ENCODE data around the gene FICD.

The FICD gene

GRCh38 chr12:108559748-108560147 is 44.7 kb downstream of the FICD start:
- Histone ChIP-seq H3K79me2 (ENCODE audit: control insufficient read depth, insufficient read depth, low read length, poor library complexity) (peaks cover 29% of the 10 kb centered on the region), H3K4me3 (ENCODE audit: low read depth, low read length) (no peak overlapping the region), H3K4me2 (ENCODE audit: low read length) (peak overlapping the region; percentile 92), H3K27me3 (ENCODE audit: insufficient read depth, low read length) (no peaks in the 10 kb centered on the region), H3K14ac (ENCODE audit: low read length) (no peak overlapping the region), H2AK5ac (ENCODE audit: low read length) (no peak overlapping the region), H2BK12ac (ENCODE audit: low read length) (no peak overlapping the region), H2AFZ (ENCODE audit: insufficient read depth, low read length, poor library complexity) (no peak overlapping the region), H3K23ac (ENCODE audit: low read length) (no peak overlapping the region), H3K79me1 (ENCODE audit: low read length) (peaks cover 21% of the 10 kb centered on the region), H3K27ac (ENCODE audit: low read depth, low read length) (no peak overlapping the region), H2BK120ac (ENCODE audit: insufficient read depth, low read length, poor library complexity) (no peak overlapping the region), H3K4ac (ENCODE audit: low read depth, low read length) (peak overlapping the region; percentile 83), H3K9ac (ENCODE audit: low read length) (no peak overlapping the region), H2BK5ac (ENCODE audit: low read depth, low read length, poor library complexity) (no peak overlapping the region), H3K9me3 (ENCODE audit: insufficient read depth, low read depth, low read length) (peaks cover 2% of the 10 kb centered on the region), H4K12ac (ENCODE audit: low read depth, low read length) (no peak overlapping the region), H3K36me3 (ENCODE audit: control insufficient read depth in 1 of 2, insufficient read depth in 2 of 2, low read length in 2 of 2) (peaks cover 7 to 24% of the 10 kb centered on the region in 2 experiments), H4K91ac (ENCODE audit: low read depth, low read length) (no peak overlapping the region), H3K4me1 (ENCODE audit: control insufficient read depth in 1 of 2, insufficient read depth in 2 of 2, low read length in 2 of 2) (peaks cover 4 to 11% of the 10 kb centered on the region in 2 experiments), H4K8ac (ENCODE audit: low read depth, low read length) (no peak overlapping the region), H3K18ac (ENCODE audit: low read length) (no peak overlapping the region)
- no peak for DNase-seq
- WGBS (ENCODE audit: extremely low coverage, insufficient coverage, insufficient read length) = no CpG with 5 or more reads among the region's 3 CpGs

GRCh38 chr12:108560321-108560721 is 45.2 kb downstream of the FICD start:
- no CpG with 5 or more reads among the region's 12 CpGs for WGBS (ENCODE audit: extremely low coverage, insufficient coverage, insufficient read length)
- peak in 1 of 2 donors; percentile 16 for DNase-seq

GRCh38 chr12:108560752-108561719 is 46.0 kb downstream of the FICD start, which contains the start of gene SART3:
TSS of gene SART3 (minus strand) at chr12:108561173. CDS start at chr12:108561154, 19 bp downstream.
- Histone ChIP-seq H4K12ac (ENCODE audit: low read depth, low read length) (peak within 1 kb of the TSS; percentile 99), H2BK120ac (ENCODE audit: insufficient read depth, low read length, poor library complexity) (peak within 1 kb of the TSS; percentile 95), H3K23ac (ENCODE audit: low read length) (no peak within 1 kb of the TSS), H2BK5ac (ENCODE audit: low read depth, low read length, poor library complexity) (peak within 1 kb of the TSS; percentile 96), H3K9ac (ENCODE audit: low read length) (peak within 1 kb of the TSS; percentile 96), H3K79me1 (ENCODE audit: low read length) (peaks cover 25% of the 10 kb centered on the region), H3K14ac (ENCODE audit: low read length) (peak within 1 kb of the TSS; percentile 99), H4K8ac (ENCODE audit: low read depth, low read length) (peak within 1 kb of the TSS; percentile 100), H2AFZ (ENCODE audit: insufficient read depth, low read length, poor library complexity) (peak within 1 kb of the TSS; percentile 99), H4K91ac (ENCODE audit: low read depth, low read length) (peak within 1 kb of the TSS; percentile 99), H3K27ac (ENCODE audit: low read depth, low read length) (peak within 1 kb of the TSS; percentile 90), H3K9me3 (ENCODE audit: insufficient read depth, low read depth, low read length) (peaks cover 2% of the 10 kb centered on the region), H3K4me1 (ENCODE audit: control insufficient read depth in 1 of 2, insufficient read depth in 2 of 2, low read length in 2 of 2) (peaks cover 6 to 13% of the 10 kb centered on the region in 2 experiments), H3K18ac (ENCODE audit: low read length) (peak within 1 kb of the TSS; percentile 99), H3K36me3 (ENCODE audit: control insufficient read depth in 1 of 2, insufficient read depth in 2 of 2, low read length in 2 of 2) (peaks cover 8 to 33% of the 10 kb centered on the region in 2 experiments), H3K4ac (ENCODE audit: low read depth, low read length) (peak within 1 kb of the TSS; percentile 100), H2AK5ac (ENCODE audit: low read length) (peak within 1 kb of the TSS; percentile 98), H3K4me2 (ENCODE audit: low read length) (peak within 1 kb of the TSS; percentile 92), H2BK12ac (ENCODE audit: low read length) (no peak within 1 kb of the TSS), H3K27me3 (ENCODE audit: insufficient read depth, low read length) (no peaks in the 10 kb centered on the region), H3K79me2 (ENCODE audit: control insufficient read depth, insufficient read depth, low read length, poor library complexity) (peaks cover 30% of the 10 kb centered on the region), H3K4me3 (ENCODE audit: low read depth, low read length) (peak within 1 kb of the TSS; percentile 97)
- peak; percentile 79 to 93 for DNase-seq
- no CpG with 5 or more reads among the region's 57 CpGs for WGBS (ENCODE audit: extremely low coverage, insufficient coverage, insufficient read length)

More at GRCh38 chr12:108560321-108560721, 45.2 kb downstream of the FICD start:
- Histone ChIP-seq H4K8ac (ENCODE audit: low read depth, low read length) (peak overlapping the region; percentile 100), H3K14ac (ENCODE audit: low read length) (peak overlapping the region; percentile 99), H3K79me2 (ENCODE audit: control insufficient read depth, insufficient read depth, low read length, poor library complexity) (peaks cover 29% of the 10 kb centered on the region), H3K4me1 (ENCODE audit: control insufficient read depth in 1 of 2, insufficient read depth in 2 of 2, low read length in 2 of 2) (peaks cover 6 to 11% of the 10 kb centered on the region in 2 experiments), H3K23ac (ENCODE audit: low read length) (no peak overlapping the region), H4K91ac (ENCODE audit: low read depth, low read length) (peak overlapping the region; percentile 99), H4K12ac (ENCODE audit: low read depth, low read length) (peak overlapping the region; percentile 99), H3K18ac (ENCODE audit: low read length) (no peak overlapping the region), H2BK120ac (ENCODE audit: insufficient read depth, low read length, poor library complexity) (peak overlapping the region; percentile 95), H3K79me1 (ENCODE audit: low read length) (peaks cover 23% of the 10 kb centered on the region), H3K9ac (ENCODE audit: low read length) (peak overlapping the region; percentile 96), H3K4me2 (ENCODE audit: low read length) (peak overlapping the region; percentile 92), H2AK5ac (ENCODE audit: low read length) (no peak overlapping the region), H3K27ac (ENCODE audit: low read depth, low read length) (no peak overlapping the region), H2AFZ (ENCODE audit: insufficient read depth, low read length, poor library complexity) (peak overlapping the region; percentile 99), H3K4me3 (ENCODE audit: low read depth, low read length) (peak overlapping the region; percentile 97), H2BK12ac (ENCODE audit: low read length) (no peak overlapping the region), H3K27me3 (ENCODE audit: insufficient read depth, low read length) (no peaks in the 10 kb centered on the region), H3K4ac (ENCODE audit: low read depth, low read length) (peak overlapping the region; percentile 100), H3K36me3 (ENCODE audit: control insufficient read depth in 1 of 2, insufficient read depth in 2 of 2, low read length in 2 of 2) (peaks cover 8 to 29% of the 10 kb centered on the region in 2 experiments), H2BK5ac (ENCODE audit: low read depth, low read length, poor library complexity) (no peak overlapping the region), H3K9me3 (ENCODE audit: insufficient read depth, low read depth, low read length) (peaks cover 2% of the 10 kb centered on the region)

GRCh38 chr12:108561852-108562347 is 46.8 kb downstream of the FICD start:
- Histone ChIP-seq H3K27me3 (ENCODE audit: insufficient read depth, low read length) (no peaks in the 10 kb centered on the region), H2AK5ac (ENCODE audit: low read length) (peak overlapping the region; percentile 24)

More at GRCh38 chr12:108561852-108562347, 46.8 kb downstream of the FICD start:
- peaks cover 2% of the 10 kb centered on the region for H3K9me3 ChIP-seq (ENCODE audit: insufficient read depth, low read depth, low read length)
- peaks cover 14 to 40% of the 10 kb centered on the region in 2 experiments for H3K36me3 ChIP-seq (ENCODE audit: control insufficient read depth in 1 of 2, insufficient read depth in 2 of 2, low read length in 2 of 2)
- H3K4me1 ChIP-seq (ENCODE audit: control insufficient read depth in 1 of 2, insufficient read depth in 2 of 2, low read length in 2 of 2) = peaks cover 6 to 15% of the 10 kb centered on the region in 2 experiments
- H3K79me2 ChIP-seq (ENCODE audit: control insufficient read depth, insufficient read depth, low read length, poor library complexity) = peaks cover 31% of the 10 kb centered on the region
- no peak overlapping the region for H3K4me3 ChIP-seq (ENCODE audit: low read depth, low read length)
- peak overlapping the region; percentile 53 for H3K14ac ChIP-seq (ENCODE audit: low read length)
- peak overlapping the region; percentile 2 for H3K9ac ChIP-seq (ENCODE audit: low read length)
- H2BK120ac ChIP-seq (ENCODE audit: insufficient read depth, low read length, poor library complexity) = peak overlapping the region; percentile 28
- peak overlapping the region; percentile 87 for H3K4me2 ChIP-seq (ENCODE audit: low read length)
- H4K8ac ChIP-seq (ENCODE audit: low read depth, low read length) = peak overlapping the region; percentile 80
- no peak overlapping the region for H4K12ac ChIP-seq (ENCODE audit: low read depth, low read length)
- peak overlapping the region; percentile 76 for H4K91ac ChIP-seq (ENCODE audit: low read depth, low read length)
- peaks cover 29% of the 10 kb centered on the region for H3K79me1 ChIP-seq (ENCODE audit: low read length)
- H3K23ac ChIP-seq (ENCODE audit: low read length) = no peak overlapping the region
- no CpG with 5 or more reads among the region's 20 CpGs for WGBS (ENCODE audit: extremely low coverage, insufficient coverage, insufficient read length)
- H2BK5ac ChIP-seq (ENCODE audit: low read depth, low read length, poor library complexity) = peak overlapping the region; percentile 76
- no peak for DNase-seq
- H3K4ac ChIP-seq (ENCODE audit: low read depth, low read length) = peak overlapping the region; percentile 47
- H2BK12ac ChIP-seq (ENCODE audit: low read length) = no peak overlapping the region
- no peak overlapping the region for H2AFZ ChIP-seq (ENCODE audit: insufficient read depth, low read length, poor library complexity)
- H3K18ac ChIP-seq (ENCODE audit: low read length) = peak overlapping the region; percentile 57
- peak overlapping the region; percentile 90 for H3K27ac ChIP-seq (ENCODE audit: low read depth, low read length)
